Fibroblast of the conjunctiva (primary cell): ENCODE data around the gene TMEM164.
A peak's percentile ranks its signal among the peaks of the same experiment; 100 is the strongest.

Experiments
- DNase-seq: peaks from one replicate; pipeline ENCODE4 v3.0.0-alpha.2; 2010; ENCODE audit warnings: low read depth

The TMEM164 gene

GRCh38 chrX:110167952-110168451 lies 165.1 kb downstream of the TMEM164 start:
- DNase-seq: no peak

DNA sequence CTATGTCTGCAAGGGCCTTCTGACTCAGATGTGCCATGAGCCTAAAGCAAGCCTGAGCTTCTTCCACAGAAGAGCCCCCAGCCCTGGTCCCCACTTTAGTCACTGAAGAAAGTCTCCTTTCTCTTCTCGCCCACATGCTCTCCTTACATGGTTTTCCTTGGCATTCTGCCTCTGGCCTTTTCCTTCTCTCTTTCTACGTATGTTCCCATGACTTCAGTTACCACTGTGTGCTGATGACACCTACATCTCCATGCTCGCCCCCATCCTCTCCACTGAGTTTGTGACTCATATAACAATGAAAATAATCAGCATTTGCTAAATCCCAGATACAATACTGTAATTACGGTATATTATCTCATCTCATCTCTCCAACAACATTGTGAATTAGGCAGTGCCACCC lies 165.7 kb downstream of the TMEM164 start:
- DNase-seq: no peak

- no peak for DNase-seq
Observed at GRCh38 chrX:110170029-110170428, 167.1 kb downstream of the TMEM164 start.

GRCh38 chrX:110171442-110171841 lies 168.5 kb downstream of the TMEM164 start:
- no peak for DNase-seq

- no peak for DNase-seq
Observed at GRCh38 chrX:110172215-110172614, 169.3 kb downstream of the TMEM164 start.

GRCh38 chrX:110173192-110174175 lies 170.6 kb downstream of the TMEM164 start:
- no peak for DNase-seq

DNA sequence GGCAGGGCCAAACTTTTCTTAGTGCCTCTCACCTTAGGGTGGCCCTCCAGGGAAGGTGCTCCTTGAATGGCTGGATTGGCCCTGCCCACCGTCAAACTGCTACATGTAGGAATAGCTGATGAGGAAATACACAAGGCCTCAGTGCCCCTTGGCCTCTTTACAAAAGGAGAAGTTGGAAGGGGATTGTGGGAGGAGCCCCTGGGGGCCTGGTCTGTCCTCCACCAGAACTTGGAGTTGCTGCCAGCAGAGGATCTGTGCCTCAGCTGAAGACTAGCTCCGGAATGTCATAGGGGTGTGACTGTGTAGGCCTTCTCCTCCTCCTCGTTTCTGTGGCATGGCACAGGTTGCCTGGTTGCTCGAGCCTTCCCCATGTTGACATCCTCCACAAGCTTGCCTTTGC lies 172.2 kb downstream of the TMEM164 start:
- no peak for DNase-seq

DNA sequence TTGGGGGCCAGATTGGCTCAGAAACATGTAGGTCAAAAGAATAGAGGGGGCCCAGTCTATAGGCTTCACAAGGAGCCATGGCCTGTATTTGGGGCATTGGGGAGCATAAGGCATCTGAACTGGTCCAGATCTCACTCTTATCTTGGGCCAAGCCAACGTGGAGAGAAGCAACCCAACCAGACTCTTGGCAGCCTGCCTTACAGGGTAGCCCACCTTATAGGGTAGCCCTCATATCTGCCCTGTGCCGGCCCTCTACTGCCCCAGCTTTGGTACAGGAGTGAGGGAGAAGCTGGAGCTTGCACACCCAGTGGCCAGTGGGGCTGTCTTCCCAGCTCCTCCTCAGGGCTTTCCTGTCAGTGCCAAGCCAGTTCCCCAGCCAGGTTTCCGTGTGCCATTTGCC lies 172.8 kb downstream of the TMEM164 start:
- DNase-seq: no peak

DNA sequence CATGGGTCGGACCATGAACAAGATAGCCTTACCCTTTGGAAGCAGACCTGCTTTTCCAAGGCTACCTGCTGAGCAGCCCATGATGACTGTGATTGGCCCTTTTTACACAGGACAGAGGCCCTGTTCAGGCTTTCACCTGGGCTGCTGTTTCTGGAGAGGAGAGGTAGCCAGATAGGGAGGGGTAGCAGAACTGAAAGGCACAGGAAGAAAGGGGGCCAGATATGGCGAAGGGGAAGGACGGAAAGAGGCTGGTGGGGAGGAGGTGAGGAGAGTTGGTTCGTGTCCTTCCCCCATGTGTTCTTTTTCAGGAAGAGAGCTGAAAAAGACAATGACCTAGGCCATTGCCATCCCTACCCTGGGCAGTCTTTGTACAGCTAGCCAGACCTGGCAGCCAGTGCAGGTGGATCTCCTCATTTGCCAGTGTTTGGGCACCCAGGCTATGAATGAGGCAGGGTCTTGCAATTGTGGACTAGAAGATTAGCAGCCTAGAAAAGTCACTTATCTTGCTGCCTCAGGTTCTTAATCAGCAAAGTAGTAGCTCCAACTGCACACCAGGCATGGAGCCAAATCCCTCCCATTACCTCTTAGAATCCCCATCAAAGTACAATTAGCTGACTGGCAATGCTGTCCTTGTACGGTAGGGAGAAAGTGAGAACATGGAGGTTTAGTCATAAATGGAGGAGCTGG lies 175.4 kb downstream of the TMEM164 start:
- DNase-seq: no peak

GRCh38 chrX:110180176-110180927 lies 177.4 kb downstream of the TMEM164 start:
- DNase-seq: peak; percentile 38

DNA sequence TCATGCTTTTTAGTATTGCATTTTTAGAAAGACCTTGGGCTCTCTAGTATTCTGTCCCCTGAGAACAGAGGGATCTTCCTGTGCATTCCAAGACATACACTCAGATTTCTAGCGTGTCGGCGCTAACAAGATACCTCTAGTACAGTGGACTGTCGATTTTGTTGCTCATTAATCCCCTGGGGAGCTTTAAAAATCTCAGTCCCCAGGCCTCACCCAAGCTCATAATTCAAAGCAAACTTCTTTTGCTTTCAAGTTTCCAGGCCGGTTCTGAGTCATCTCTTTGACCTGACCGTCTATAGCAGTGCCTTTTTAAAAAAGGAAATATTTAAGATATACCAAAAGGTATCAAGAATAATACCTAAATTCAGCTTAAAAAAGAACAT lies 178.0 kb downstream of the TMEM164 start:
- no peak for DNase-seq

DNA sequence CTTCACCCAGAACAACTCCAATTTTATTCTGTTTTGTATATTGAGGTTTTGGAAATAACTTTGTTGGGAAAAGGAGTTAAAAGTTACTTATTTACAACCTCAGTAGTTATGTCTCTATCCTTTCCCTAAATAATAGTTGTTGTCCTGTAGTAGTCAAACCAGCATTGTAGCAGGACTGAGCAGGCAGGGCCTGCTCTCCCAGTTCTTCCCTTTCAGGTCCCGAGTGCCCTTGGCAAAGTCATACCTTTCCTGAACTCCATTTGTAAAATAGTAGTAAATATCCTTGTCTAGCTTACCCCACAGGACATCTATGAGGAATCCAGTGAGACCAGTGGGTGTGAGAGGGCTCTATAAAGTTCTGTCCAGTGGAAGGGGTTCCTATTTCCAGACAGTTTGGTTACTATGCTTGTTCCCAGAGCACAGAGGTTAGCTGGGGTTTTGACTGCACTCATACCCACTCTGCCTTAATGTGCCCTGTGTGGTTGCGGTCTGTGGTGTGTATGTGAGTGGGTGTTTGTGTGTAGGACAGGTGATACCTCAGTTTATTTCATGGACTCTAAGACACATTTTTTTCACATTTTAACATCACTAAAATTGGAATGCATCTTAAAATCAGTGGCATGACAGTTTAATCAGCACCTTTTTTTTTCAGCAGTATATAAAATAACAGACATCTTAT lies 178.7 kb downstream of the TMEM164 start:
- DNase-seq: no peak

- DNase-seq: no peak
Observed at GRCh38 chrX:110182362-110182761, 179.4 kb downstream of the TMEM164 start.

GRCh38 chrX:110182865-110183264 lies 180.0 kb downstream of the TMEM164 start:
- DNase-seq: no peak

DNA sequence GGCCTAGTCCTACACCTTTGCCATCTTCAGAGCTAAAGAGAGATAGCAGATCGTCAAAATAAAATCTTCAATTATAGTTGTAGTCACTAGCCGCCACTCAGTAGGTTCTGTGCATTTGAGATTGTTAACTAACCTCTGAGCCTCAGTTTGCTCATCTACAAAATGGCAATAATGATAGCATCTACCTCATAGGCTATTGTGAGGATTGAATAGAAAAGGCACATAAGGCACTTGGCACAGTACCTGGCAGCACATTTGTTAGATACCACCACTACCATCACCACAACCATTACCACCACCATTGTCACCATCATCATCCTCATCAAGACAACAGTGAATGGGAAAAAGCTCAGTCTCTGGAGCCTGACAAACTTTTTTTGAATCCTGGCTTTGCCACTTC lies 180.4 kb downstream of the TMEM164 start:
- no peak for DNase-seq

DNA sequence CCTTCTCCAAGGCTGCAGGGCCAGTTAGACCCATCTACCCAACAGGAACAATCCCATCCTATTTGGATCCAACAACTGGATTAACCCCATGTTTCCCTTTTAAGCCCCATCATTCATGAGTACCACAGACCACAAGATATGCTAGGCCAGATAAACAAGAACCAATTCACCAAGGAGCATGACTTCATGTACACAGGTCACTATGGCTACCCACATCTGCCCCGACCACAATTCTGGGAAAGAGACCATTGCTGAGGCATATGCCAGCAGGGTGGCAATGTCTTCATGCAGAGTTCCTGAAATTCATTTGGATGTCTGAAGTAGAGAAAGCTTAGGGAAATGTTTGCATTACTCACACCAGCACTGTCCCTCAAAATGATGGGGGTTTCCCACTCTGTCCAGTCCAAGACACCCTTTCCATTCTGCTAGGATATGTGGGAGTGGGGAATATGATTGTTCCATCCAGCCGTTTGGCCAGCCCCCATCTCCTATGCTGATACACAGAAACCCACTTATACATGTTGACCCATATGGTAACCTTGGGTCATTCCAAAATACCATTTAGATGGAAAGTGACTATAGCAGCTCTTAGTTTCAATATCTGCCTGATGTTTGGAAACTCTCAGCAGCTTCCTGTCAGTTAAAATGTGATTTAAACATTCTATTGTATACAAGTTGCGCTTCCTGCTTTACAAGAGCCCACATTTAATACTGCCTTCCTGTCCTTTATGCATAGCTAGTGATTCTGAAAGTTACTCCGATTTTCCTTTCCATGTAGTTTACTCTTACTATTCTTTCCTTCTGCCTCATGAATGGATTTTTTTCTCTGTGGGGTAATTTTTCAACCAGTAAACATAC lies 186.0 kb downstream of the TMEM164 start:
- no peak for DNase-seq

DNA sequence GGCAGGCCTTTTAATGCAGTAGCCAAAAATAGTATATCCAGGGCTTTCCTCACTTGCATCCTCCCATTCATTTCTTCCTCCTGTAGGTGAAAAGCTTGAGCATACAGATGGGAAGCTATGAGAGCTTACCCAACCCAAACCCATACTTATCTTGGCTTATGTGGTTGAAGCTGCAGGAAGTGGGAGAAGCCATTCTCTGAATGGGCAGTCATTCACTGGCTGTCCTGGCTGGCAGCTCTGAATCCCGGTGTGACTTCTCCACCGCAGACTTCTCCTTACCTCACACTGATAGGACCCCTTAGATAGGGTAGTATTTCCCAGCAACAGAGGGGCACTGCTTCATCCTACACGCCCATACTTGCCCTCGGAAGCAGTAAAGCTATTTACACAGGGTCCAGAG lies 189.6 kb downstream of the TMEM164 start:
- DNase-seq: no peak

GRCh38 chrX:110194977-110195376 lies 192.1 kb downstream of the TMEM164 start:
- no peak for DNase-seq

DNA sequence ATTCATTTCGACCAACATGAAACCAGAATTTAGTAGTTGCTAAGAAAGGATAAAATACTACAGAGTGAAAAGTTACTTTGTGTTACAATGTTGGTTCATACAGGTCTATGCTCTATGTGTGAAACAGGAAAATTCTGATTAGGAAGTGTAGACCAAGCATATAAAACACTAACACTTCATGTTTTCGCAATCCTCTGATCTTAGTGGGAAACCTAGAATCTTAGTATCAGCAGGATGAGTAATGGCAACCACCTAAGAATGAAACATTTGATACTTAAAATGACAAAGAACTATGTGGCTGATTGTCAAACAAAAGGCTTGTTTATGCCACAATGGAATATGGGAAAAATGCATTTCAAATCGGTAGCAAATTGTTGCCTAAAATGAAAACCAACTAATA lies 198.9 kb downstream of the TMEM164 start:
- no peak for DNase-seq

- DNase-seq: no peak
Observed at GRCh38 chrX:110204986-110205385, 202.1 kb downstream of the TMEM164 start.

- no peak for DNase-seq
Observed at GRCh38 chrX:110208092-110208491, 205.2 kb downstream of the TMEM164 start.
